Naive B cell (primary cell): ENCODE results near the gene CFDP1. TPM values are rescaled to one million over a fixed set of nuclear protein-coding genes. Genes with fewer than 3 reads are reported as not detected.
"Not testable (repeated sequence)": the region's sequence is repeated elsewhere in the genome, so short reads cannot be mapped to it uniquely, and the experiment has no call there.

Experiments used
- ATAC-seq, 2 donors: fragments of 150-1000 bp; cut with Tn5 transposase; 2 replicates each; pipeline ENCODE4 v1.10.0; 2021; ENCODE audit warnings: low read depth in 2 of 2, mild to moderate bottlenecking in 2 of 2, moderate library complexity in 2 of 2
- DNase-seq: peaks from one replicate; pipeline ENCODE4 v3.0.0; 2022
- H3K27ac Mint-ChIP-seq, 6 donors: one replicate each; pipeline ENCODE4 v1.8.0; 2020 to 2022; ENCODE audit warnings: mild to moderate bottlenecking in 6 of 6, mixed read lengths in 6 of 6, moderate library complexity in 5 of 6, inconsistent platforms in 2 of 6
- H3K27me3 Mint-ChIP-seq, 3 donors: one replicate each; pipeline ENCODE4 v1.8.0; 2021 to 2022; ENCODE audit warnings: mixed read lengths in 3 of 3, mild to moderate bottlenecking in 1 of 3
- H3K36me3 Mint-ChIP-seq, 2 donors: one replicate each; pipeline ENCODE4 v1.8.0; 2020 to 2022; ENCODE audit warnings: mixed read lengths in 2 of 2, inconsistent platforms in 1 of 2, mild to moderate bottlenecking in 1 of 2
- H3K4me1 Mint-ChIP-seq, 3 donors: one replicate each; pipeline ENCODE4 v1.8.0; 2020 to 2022; ENCODE audit warnings: mixed read lengths in 3 of 3, inconsistent platforms in 1 of 3, mild to moderate bottlenecking in 1 of 3, moderate library complexity in 1 of 3
- H3K4me3 Mint-ChIP-seq, 8 donors: one replicate each; pipeline ENCODE4 v1.8.0; 2020 to 2022; ENCODE audit warnings: mild to moderate bottlenecking in 8 of 8, mixed read lengths in 8 of 8, moderate library complexity in 8 of 8, inconsistent platforms in 2 of 8
- H3K9me3 Mint-ChIP-seq, 7 donors: one replicate each; pipeline ENCODE4 v1.8.0; 2020 to 2022; ENCODE audit warnings: mixed read lengths in 7 of 7, mild to moderate bottlenecking in 5 of 7, inconsistent platforms in 2 of 7, moderate library complexity in 1 of 7
- polyA plus RNA-seq, 6 donors: library from polyadenylated mRNA; unstranded; fragments of 300-500 nt; fragmentation: Illumina TruSeq; gene quantifications; one replicate each; pipeline ENCODE4 v1.2.3, GENCODE V29; 2021; ENCODE audit warnings: low read depth in 6 of 6

CFDP1 gene
- polyA plus RNA-seq, 6 donors from 2014 or later: 22.6 to 36.3 (median 31.6) TPM

- Mint-ChIP-seq H3K36me3 (no peaks in the 10 kb centered on the region), H3K4me1 (peaks cover 15 to 28% (median 27%) of the 10 kb centered on the region in 3 donors), H3K4me3 (no peak overlapping the region), H3K27ac (no peak overlapping the region), H3K9me3 (no peaks in the 10 kb centered on the region), H3K27me3 (peaks cover 0 to 2% (median 0%) of the 10 kb centered on the region in 3 donors)
- ATAC-seq (no peak), DNase-seq (no peak)
Observed at GRCh38 chr16:75466760-75467159, 33.5 kb upstream of the CFDP1 start.

GRCh38 chr16:75464122-75464918 lies 31.0 kb upstream of the CFDP1 start, which contains the start of gene TMEM170A:
TMEM170A (minus strand) TSS chr16:75464689; CDS start chr16:75464600, 89 bp downstream.
- DNase-seq (peak; percentile 99), ATAC-seq (peak; percentile 88 to 89)
- Mint-ChIP-seq H3K4me1 (peaks cover 25 to 51% (median 44%) of the 10 kb centered on the region in 3 donors), H3K36me3 (peaks cover 0 to 5% of the 10 kb centered on the region in 2 donors), H3K27ac (peak within 1 kb of the TSS; percentile 88 to 98 (median 96)), H3K4me3 (peak within 1 kb of the TSS; percentile 91 to 96 (median 93)), H3K9me3 (no peaks in the 10 kb centered on the region), H3K27me3 (no peaks in the 10 kb centered on the region)

- not testable (repeated sequence) for ATAC-seq, H3K36me3 Mint-ChIP-seq, H3K27me3 Mint-ChIP-seq, DNase-seq, H3K9me3 Mint-ChIP-seq
- peak overlapping the region; percentile 91 to 96 (median 93) for H3K4me3 Mint-ChIP-seq
- peak overlapping the region; percentile 44 to 96 (median 88) for H3K27ac Mint-ChIP-seq
- peaks cover 25 to 54% (median 49%) of the 10 kb centered on the region in 3 donors for H3K4me1 Mint-ChIP-seq
Observed at GRCh38 chr16:75463389-75464121, 30.3 kb upstream of the CFDP1 start.

- peaks cover 31 to 57% (median 55%) of the 10 kb centered on the region in 3 donors for H3K4me1 Mint-ChIP-seq
- DNase-seq (peak; percentile 18), ATAC-seq (peak in 1 of 2 donors; percentile 7)
- no peaks in the 10 kb centered on the region for H3K9me3 Mint-ChIP-seq
- peak overlapping the region; percentile 14 to 96 (median 87) for H3K27ac Mint-ChIP-seq
- H3K4me3 Mint-ChIP-seq: peak overlapping the region; percentile 91 to 96 (median 93)
- no peaks in the 10 kb centered on the region for H3K27me3 Mint-ChIP-seq
- peaks cover 0 to 5% of the 10 kb centered on the region in 2 donors for H3K36me3 Mint-ChIP-seq
Observed at GRCh38 chr16:75462806-75463205, 29.5 kb upstream of the CFDP1 start.

- Mint-ChIP-seq H3K27ac (no peak overlapping the region), H3K36me3 (peaks cover 0 to 5% of the 10 kb centered on the region in 2 donors), H3K4me3 (peak overlapping the region in 1 of 8 donors; percentile 94), H3K27me3 (no peaks in the 10 kb centered on the region), H3K4me1 (peaks cover 35 to 65% (median 61%) of the 10 kb centered on the region in 3 donors), H3K9me3 (no peaks in the 10 kb centered on the region)
- no peak for ATAC-seq
- no peak for DNase-seq
Observed at GRCh38 chr16:75461575-75461974, 28.3 kb upstream of the CFDP1 start.

- peak overlapping the region in 1 of 8 donors; percentile 48 for H3K4me3 Mint-ChIP-seq
Observed at GRCh38 chr16:75460446-75460845, 27.1 kb upstream of the CFDP1 start.

GRCh38 chr16:75459691-75460090 lies 26.4 kb upstream of the CFDP1 start:
- H3K36me3 Mint-ChIP-seq: peaks cover 0 to 5% of the 10 kb centered on the region in 2 donors
- no peaks in the 10 kb centered on the region for H3K27me3 Mint-ChIP-seq
- peak overlapping the region in 2 of 6 donors; percentile 13 to 26 for H3K27ac Mint-ChIP-seq
- H3K4me1 Mint-ChIP-seq: peaks cover 40 to 71% (median 70%) of the 10 kb centered on the region in 3 donors
- DNase-seq: no peak
- peak overlapping the region in 1 of 8 donors; percentile 2 for H3K4me3 Mint-ChIP-seq
- no peak for ATAC-seq
- H3K9me3 Mint-ChIP-seq: no peaks in the 10 kb centered on the region

More at GRCh38 chr16:75460446-75460845, 27.1 kb upstream of the CFDP1 start:
- DNase-seq (no peak), ATAC-seq (no peak)
- Mint-ChIP-seq H3K27ac (peak overlapping the region in 2 of 6 donors; percentile 3 to 66), H3K4me1 (peaks cover 39 to 73% (median 72%) of the 10 kb centered on the region in 3 donors), H3K36me3 (peaks cover 0 to 5% of the 10 kb centered on the region in 2 donors), H3K9me3 (no peaks in the 10 kb centered on the region), H3K27me3 (no peaks in the 10 kb centered on the region)

- DNase-seq (no peak), ATAC-seq (no peak)
- Mint-ChIP-seq H3K4me1 (peaks cover 40 to 76% (median 75%) of the 10 kb centered on the region in 3 donors), H3K27ac (no peak overlapping the region), H3K4me3 (no peak overlapping the region), H3K9me3 (no peaks in the 10 kb centered on the region), H3K36me3 (peaks cover 0 to 5% of the 10 kb centered on the region in 2 donors), H3K27me3 (no peaks in the 10 kb centered on the region)
Observed at GRCh38 chr16:75458439-75458838, 25.1 kb upstream of the CFDP1 start.

- no peak for DNase-seq
- H3K4me1 Mint-ChIP-seq: peaks cover 42 to 76% (median 75%) of the 10 kb centered on the region in 3 donors
- no peak overlapping the region for H3K27ac Mint-ChIP-seq
- no peaks in the 10 kb centered on the region for H3K9me3 Mint-ChIP-seq
- ATAC-seq: no peak
- peaks cover 0 to 5% of the 10 kb centered on the region in 2 donors for H3K36me3 Mint-ChIP-seq
- H3K4me3 Mint-ChIP-seq: no peak overlapping the region
- no peaks in the 10 kb centered on the region for H3K27me3 Mint-ChIP-seq
Observed at GRCh38 chr16:75458029-75458428, 24.7 kb upstream of the CFDP1 start.

- DNase-seq (no peak), ATAC-seq (no peak)
- Mint-ChIP-seq H3K36me3 (peaks cover 0 to 5% of the 10 kb centered on the region in 2 donors), H3K4me1 (peaks cover 37 to 75% (median 75%) of the 10 kb centered on the region in 3 donors), H3K27me3 (no peaks in the 10 kb centered on the region), H3K27ac (peak overlapping the region in 1 of 6 donors; percentile 29), H3K9me3 (no peaks in the 10 kb centered on the region), H3K4me3 (no peak overlapping the region)
Observed at GRCh38 chr16:75457485-75458021, 24.2 kb upstream of the CFDP1 start.

- peaks cover 0 to 5% of the 10 kb centered on the region in 2 donors for H3K36me3 Mint-ChIP-seq
- H3K27me3 Mint-ChIP-seq: no peaks in the 10 kb centered on the region
- ATAC-seq (no peak), DNase-seq (no peak)
- H3K4me1 Mint-ChIP-seq: peaks cover 37 to 70% (median 69%) of the 10 kb centered on the region in 3 donors
- no peaks in the 10 kb centered on the region for H3K9me3 Mint-ChIP-seq
- no peak overlapping the region for H3K4me3 Mint-ChIP-seq
- no peak overlapping the region for H3K27ac Mint-ChIP-seq
Observed at GRCh38 chr16:75456971-75457370, 23.7 kb upstream of the CFDP1 start.

GRCh38 chr16:75456486-75456885 lies 23.2 kb upstream of the CFDP1 start:
- not testable (repeated sequence) for H3K9me3 Mint-ChIP-seq, ATAC-seq, DNase-seq, H3K4me3 Mint-ChIP-seq, H3K36me3 Mint-ChIP-seq, H3K27me3 Mint-ChIP-seq
- peak overlapping the region in 1 of 6 donors; percentile 33 for H3K27ac Mint-ChIP-seq
- peaks cover 37 to 66% (median 65%) of the 10 kb centered on the region in 3 donors for H3K4me1 Mint-ChIP-seq

GRCh38 chr16:75455677-75456076 lies 22.4 kb upstream of the CFDP1 start:
- Mint-ChIP-seq H3K4me1 (peaks cover 37 to 65% (median 57%) of the 10 kb centered on the region in 3 donors), H3K27ac (no peak overlapping the region)

More at GRCh38 chr16:75455677-75456076, 22.4 kb upstream of the CFDP1 start:
- H3K4me3 Mint-ChIP-seq: no peak overlapping the region
- no peaks in the 10 kb centered on the region for H3K27me3 Mint-ChIP-seq
- no peaks in the 10 kb centered on the region for H3K9me3 Mint-ChIP-seq
- H3K36me3 Mint-ChIP-seq: peaks cover 0 to 5% of the 10 kb centered on the region in 2 donors
- DNase-seq (no peak), ATAC-seq (no peak)
